ENCODE data around the gene DERA.

Gene DERA

DNA sequence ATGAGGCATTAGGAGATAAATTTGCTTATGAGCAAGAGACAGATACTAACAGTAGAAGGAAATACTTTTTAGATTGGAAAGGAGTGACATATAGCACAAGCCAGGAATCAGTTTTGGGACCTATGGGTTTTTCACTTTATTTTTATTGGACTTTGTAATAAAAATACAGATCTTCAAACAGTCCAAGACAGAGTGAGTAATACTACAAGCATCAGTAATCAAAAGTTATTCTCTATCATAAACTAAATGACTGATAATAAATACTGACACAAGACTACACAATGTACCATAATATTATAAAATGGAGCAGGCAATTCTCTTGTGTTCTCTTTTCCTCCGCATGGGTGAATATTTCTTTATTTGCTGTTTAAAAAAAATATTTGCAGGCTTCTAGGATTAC lies 85.8 kb downstream of the DERA start:
- no peak overlapping the region for H3K9ac ChIP-seq (ENCODE audit: low read length)
- H3K4me3 ChIP-seq (ENCODE audit: insufficient read depth, low read length, poor library complexity, severe bottlenecking) = no peak overlapping the region
- H3K79me2 ChIP-seq (ENCODE audit: insufficient read depth, low read length) = no peaks in the 10 kb centered on the region
- H3K9me2 ChIP-seq (replicated peaks; ENCODE audit: insufficient read depth, low read length) = no peaks in the 10 kb centered on the region
- H3K27me3 ChIP-seq (ENCODE audit: low read length) = no peaks in the 10 kb centered on the region
- H3K36me3 ChIP-seq (ENCODE audit: low read length) = no peaks in the 10 kb centered on the region
- H3K4me2 ChIP-seq (ENCODE audit: low read depth, low read length, poor library complexity, severe bottlenecking) = no peak overlapping the region
- no peak for TF ChIP-seq EZH2phosphoT487 (conservative IDR thresholded peaks at IDR 0.05; ENCODE audit: low read length)
- TF ChIP-seq, protein P1, sequence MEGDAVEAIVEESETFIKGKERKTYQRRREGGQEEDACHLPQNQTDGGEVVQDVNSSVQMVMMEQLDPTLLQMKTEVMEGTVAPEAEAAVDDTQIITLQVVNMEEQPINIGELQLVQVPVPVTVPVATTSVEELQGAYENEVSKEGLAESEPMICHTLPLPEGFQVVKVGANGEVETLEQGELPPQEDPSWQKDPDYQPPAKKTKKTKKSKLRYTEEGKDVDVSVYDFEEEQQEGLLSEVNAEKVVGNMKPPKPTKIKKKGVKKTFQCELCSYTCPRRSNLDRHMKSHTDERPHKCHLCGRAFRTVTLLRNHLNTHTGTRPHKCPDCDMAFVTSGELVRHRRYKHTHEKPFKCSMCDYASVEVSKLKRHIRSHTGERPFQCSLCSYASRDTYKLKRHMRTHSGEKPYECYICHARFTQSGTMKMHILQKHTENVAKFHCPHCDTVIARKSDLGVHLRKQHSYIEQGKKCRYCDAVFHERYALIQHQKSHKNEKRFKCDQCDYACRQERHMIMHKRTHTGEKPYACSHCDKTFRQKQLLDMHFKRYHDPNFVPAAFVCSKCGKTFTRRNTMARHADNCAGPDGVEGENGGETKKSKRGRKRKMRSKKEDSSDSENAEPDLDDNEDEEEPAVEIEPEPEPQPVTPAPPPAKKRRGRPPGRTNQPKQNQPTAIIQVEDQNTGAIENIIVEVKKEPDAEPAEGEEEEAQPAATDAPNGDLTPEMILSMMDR (IDR thresholded peaks at IDR 0.05; ENCODE audit: insufficient read depth, low read length, poor library complexity, severe bottlenecking) = no peak
- H4K20me1 ChIP-seq (ENCODE audit: low read depth, low read length) = no peaks in the 10 kb centered on the region
- no peak overlapping the region for H3K27ac ChIP-seq (ENCODE audit: low read depth, low read length)
- no peak overlapping the region for H2AFZ ChIP-seq (ENCODE audit: low read depth, low read length, severe bottlenecking)
- no peaks in the 10 kb centered on the region for H3K9me3 ChIP-seq (ENCODE audit: insufficient read depth, low read length)
- no peaks in the 10 kb centered on the region for H3F3A ChIP-seq (ENCODE audit: insufficient read depth)

DNA sequence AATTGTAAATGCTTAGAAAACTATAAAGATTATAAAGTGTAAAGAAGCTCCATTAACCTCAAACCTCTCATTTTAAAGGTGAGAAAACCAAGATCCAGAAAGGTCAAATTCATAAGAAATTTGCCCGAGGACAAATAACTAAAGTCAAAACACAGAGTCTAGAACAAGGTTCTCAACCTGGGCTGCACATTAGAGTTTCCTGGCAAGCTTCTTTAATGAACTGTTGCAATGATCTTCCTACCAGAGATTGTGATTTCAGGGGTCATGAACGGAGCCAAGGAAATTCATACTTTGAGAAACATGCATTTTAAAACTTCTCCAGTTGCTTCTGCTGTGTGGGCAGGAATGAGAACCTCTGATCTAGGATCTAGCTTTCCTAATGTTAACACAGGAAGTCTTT lies 86.8 kb downstream of the DERA start:
- no peak overlapping the region for H3K4me2 ChIP-seq (ENCODE audit: low read depth, low read length, poor library complexity, severe bottlenecking)
- H3K36me3 ChIP-seq (ENCODE audit: low read length) = no peaks in the 10 kb centered on the region
- no peak overlapping the region for H3K4me3 ChIP-seq (ENCODE audit: insufficient read depth, low read length, poor library complexity, severe bottlenecking)
- H4K20me1 ChIP-seq (ENCODE audit: low read depth, low read length) = no peaks in the 10 kb centered on the region
- H2AFZ ChIP-seq (ENCODE audit: low read depth, low read length, severe bottlenecking) = no peak overlapping the region
- H3K9me3 ChIP-seq (ENCODE audit: insufficient read depth, low read length) = no peaks in the 10 kb centered on the region
- H3K9ac ChIP-seq (ENCODE audit: low read length) = no peak overlapping the region
- TF ChIP-seq, protein P1 (IDR thresholded peaks at IDR 0.05; ENCODE audit: insufficient read depth, low read length, poor library complexity, severe bottlenecking) = no peak
- TF ChIP-seq EZH2phosphoT487 (conservative IDR thresholded peaks at IDR 0.05; ENCODE audit: low read length) = no peak
- H3F3A ChIP-seq (ENCODE audit: insufficient read depth) = no peaks in the 10 kb centered on the region
- H3K27ac ChIP-seq (ENCODE audit: low read depth, low read length) = no peak overlapping the region
- H3K27me3 ChIP-seq (ENCODE audit: low read length) = no peaks in the 10 kb centered on the region
- H3K79me2 ChIP-seq (ENCODE audit: insufficient read depth, low read length) = no peaks in the 10 kb centered on the region
- no peaks in the 10 kb centered on the region for H3K9me2 ChIP-seq (replicated peaks; ENCODE audit: insufficient read depth, low read length)

DNA sequence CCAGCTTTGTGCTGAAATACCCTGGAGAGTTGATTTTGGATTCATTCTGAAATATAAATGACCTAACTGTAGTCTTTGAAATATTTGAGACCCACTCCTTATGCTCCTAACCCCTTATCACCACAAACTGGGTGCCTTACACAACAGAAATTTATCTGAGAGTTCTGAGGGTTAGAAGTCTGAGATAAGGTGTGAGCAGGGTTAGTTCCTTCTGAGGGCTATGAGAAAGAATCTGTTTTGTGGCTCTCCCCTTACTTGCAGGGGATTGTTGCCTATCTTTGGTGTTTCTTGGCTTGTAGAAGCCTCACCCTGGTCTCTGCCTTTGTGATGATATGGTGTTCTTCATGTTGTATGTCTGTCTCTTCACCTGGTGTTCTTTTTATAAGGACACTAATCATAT lies 91.7 kb downstream of the DERA start:
- Histone ChIP-seq H3K4me2 (ENCODE audit: low read depth, low read length, poor library complexity, severe bottlenecking) (no peak overlapping the region), H3K9me3 (ENCODE audit: insufficient read depth, low read length) (no peaks in the 10 kb centered on the region), H2AFZ (ENCODE audit: low read depth, low read length, severe bottlenecking) (no peak overlapping the region), H4K20me1 (ENCODE audit: low read depth, low read length) (no peaks in the 10 kb centered on the region), H3F3A (ENCODE audit: insufficient read depth) (no peaks in the 10 kb centered on the region), H3K27me3 (ENCODE audit: low read length) (no peaks in the 10 kb centered on the region), H3K4me3 (ENCODE audit: insufficient read depth, low read length, poor library complexity, severe bottlenecking) (no peak overlapping the region), H3K9me2 (replicated peaks; ENCODE audit: insufficient read depth, low read length) (no peaks in the 10 kb centered on the region), H3K79me2 (ENCODE audit: insufficient read depth, low read length) (no peaks in the 10 kb centered on the region), H3K9ac (ENCODE audit: low read length) (no peak overlapping the region), H3K27ac (ENCODE audit: low read depth, low read length) (no peak overlapping the region), H3K36me3 (ENCODE audit: low read length) (no peaks in the 10 kb centered on the region)
- TF ChIP-seq, protein P1 (IDR thresholded peaks at IDR 0.05; ENCODE audit: insufficient read depth, low read length, poor library complexity, severe bottlenecking) = no peak
- no peak for TF ChIP-seq EZH2phosphoT487 (conservative IDR thresholded peaks at IDR 0.05; ENCODE audit: low read length)

Data from SU-DHL-6 (cell line).